HG03097 (cell line): ENCODE measurements around the gene RAB40A.
"Not testable (repeated sequence)": the region's sequence is repeated elsewhere in the genome, so short reads cannot be mapped to it uniquely, and the experiment has no call there.

ENCODE experiments used
- ATAC-seq: cut with Tn5 transposase; IDR thresholded peaks from one replicate; pipeline ENCODE4 v1.9.1; 2021; ENCODE audit not compliant: unreplicated experiment, low FRiP score

Gene RAB40A

DNA sequence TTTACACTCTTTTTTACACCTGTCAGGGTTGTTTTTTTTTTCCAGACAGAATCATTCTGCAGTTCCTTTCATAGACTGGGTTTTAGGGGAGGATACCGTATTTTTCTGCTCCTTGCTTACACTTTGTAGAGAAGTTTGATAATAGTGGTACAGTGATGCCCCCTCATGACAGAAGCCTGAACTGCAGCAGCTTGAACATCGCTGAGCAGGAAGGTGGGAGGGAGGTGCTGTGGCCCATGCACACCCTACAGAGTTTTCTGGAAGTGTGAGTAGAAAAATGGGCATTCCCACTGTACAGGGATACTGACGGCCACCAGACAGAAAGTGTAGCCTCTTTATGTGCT lies 54.5 kb downstream of the RAB40A start:
- peak; percentile 87 for ATAC-seq

DNA sequence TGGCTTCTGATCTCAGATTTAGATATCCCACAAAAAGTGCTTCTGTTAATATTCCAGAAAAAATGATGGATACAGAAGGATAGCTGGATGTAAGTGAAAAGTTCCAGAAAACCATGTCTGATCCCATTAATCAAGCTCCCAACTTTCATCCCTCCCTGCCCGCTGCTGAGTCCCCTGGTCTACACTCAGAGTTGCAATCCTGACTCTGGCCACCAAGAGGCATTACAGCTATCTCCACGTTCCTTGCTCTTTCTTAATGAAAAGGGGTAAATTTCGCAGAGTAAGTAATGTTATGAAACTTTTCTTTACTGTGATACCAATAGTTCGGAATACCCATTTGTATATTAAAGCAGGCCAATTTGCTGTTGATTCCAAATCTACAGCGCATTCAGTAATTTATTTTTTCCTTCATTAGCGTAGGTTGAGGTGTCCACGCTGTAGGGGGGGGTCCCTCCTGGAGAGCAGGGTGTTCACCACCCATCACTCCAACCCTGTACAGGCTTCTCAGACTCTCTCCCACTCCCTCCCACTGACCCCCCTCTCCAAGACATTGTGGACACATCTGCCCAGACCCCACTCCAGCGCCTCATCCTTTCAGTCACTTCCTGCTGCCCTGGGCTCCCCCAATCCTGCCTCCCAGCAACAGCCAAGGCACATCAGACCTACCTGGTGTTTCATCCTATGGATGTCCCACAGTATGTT lies 55.1 kb downstream of the RAB40A start:
- ATAC-seq: peak; percentile 47

GRCh38 chrX:103461156-103461555 lies 58.1 kb downstream of the RAB40A start:
- no peak for ATAC-seq

DNA sequence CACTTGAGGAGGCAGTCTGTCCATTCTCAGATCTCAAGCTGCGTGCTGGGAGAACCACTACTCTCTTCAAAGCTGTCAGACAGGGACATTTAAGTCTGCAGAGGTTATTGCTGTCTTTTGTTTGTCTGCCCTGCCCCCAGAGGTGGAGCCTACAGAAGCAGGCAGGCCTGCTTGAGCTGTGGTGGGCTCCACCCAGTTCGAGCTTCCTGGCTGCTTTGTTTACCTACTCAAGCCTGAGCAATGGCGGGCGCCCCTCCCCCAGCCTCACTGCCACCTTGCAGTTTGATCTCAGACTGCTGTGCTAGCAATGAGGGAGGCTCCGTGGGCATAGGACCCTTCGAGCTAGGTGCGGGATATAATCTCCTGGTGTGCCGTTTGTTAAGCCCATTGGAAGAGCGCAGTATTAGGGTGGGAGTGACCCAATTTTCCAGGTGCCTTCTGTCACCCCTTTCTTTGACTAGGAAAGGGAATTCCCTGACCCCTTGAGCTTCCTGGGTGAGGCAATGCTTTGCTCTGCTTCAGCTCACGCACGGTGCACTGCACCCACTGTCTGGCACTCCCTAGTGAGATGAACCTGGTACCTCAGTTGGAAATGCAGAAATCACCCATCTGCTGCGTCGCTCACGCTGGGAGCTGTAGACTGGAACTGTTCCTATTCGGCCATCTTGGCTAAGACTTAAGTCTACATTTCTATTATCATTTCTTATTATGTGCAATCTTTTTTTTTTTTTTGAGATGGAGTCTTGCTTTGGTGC lies 59.1 kb downstream of the RAB40A start:
- not testable (repeated sequence) for ATAC-seq

- no peak for ATAC-seq
These were observed 65.6 kb downstream of the RAB40A start for GRCh38 chrX:103453655-103454054.
